H9 (cell line): ENCODE measurements around the gene CHID1. TPM values are rescaled to one million over a fixed set of nuclear protein-coding genes. Genes with fewer than 3 reads are reported as not detected.

Experiments
- DNase-seq: peaks from one replicate; pipeline ENCODE4 v3.0.0-alpha.2; 2017
- H2AFZ ChIP-seq: one replicate; pipeline ENCODE4 v1.6.1; 2013; ENCODE audit warnings: mild to moderate bottlenecking, low read length, control low read depth, moderate library complexity
- H2AK5ac ChIP-seq: 2 replicates; pipeline ENCODE4 v1.6.1; 2013; ENCODE audit warnings: low read length, control low read depth, mixed read lengths; ENCODE audit not compliant: insufficient read length
- H2BK120ac ChIP-seq: one replicate; pipeline ENCODE4 v1.6.1; 2013; ENCODE audit warnings: low read depth, mild to moderate bottlenecking, low read length, control low read depth, inconsistent platforms; ENCODE audit not compliant: poor library complexity, severe bottlenecking
- H2BK12ac ChIP-seq: 2 replicates; pipeline ENCODE4 v1.6.1; 2013; ENCODE audit warnings: low read length, control low read depth, mixed read lengths, low read depth; ENCODE audit not compliant: insufficient read length
- H2BK15ac ChIP-seq: 2 replicates; pipeline ENCODE4 v1.6.1; 2013; ENCODE audit warnings: low read depth, low read length, control low read depth
- H2BK20ac ChIP-seq: one replicate; pipeline ENCODE4 v1.6.1; 2013; ENCODE audit warnings: low read depth, mild to moderate bottlenecking, low read length, control low read depth, inconsistent platforms; ENCODE audit not compliant: poor library complexity, severe bottlenecking
- H2BK5ac ChIP-seq: 2 replicates; pipeline ENCODE4 v1.6.1; 2013; ENCODE audit warnings: low read length, control low read depth, mixed read lengths; ENCODE audit not compliant: insufficient read length
- H3K14ac ChIP-seq: 2 replicates; pipeline ENCODE4 v1.6.1; 2013; ENCODE audit warnings: low read length, control low read depth; ENCODE audit not compliant: insufficient read depth
- H3K18ac ChIP-seq: 2 replicates; pipeline ENCODE4 v1.6.1; 2013; ENCODE audit warnings: low read depth, mild to moderate bottlenecking, mixed read lengths, low read length, control low read depth; ENCODE audit not compliant: insufficient read length
- H3K23ac ChIP-seq: 2 replicates; pipeline ENCODE4 v1.6.1; 2013; ENCODE audit warnings: low read length, control low read depth, mixed read lengths, low read depth; ENCODE audit not compliant: insufficient read length
- H3K23me2 ChIP-seq: 2 replicates; pipeline ENCODE4 v1.6.1; 2013; ENCODE audit warnings: low read depth, mild to moderate bottlenecking, mixed read lengths, low read length, control low read depth; ENCODE audit not compliant: insufficient read length, poor library complexity, severe bottlenecking
- H3K27ac ChIP-seq: 2 replicates; pipeline ENCODE4 v1.5.1; 2013; ENCODE audit warnings: low read length, control low read depth, mixed read lengths, low read depth; ENCODE audit not compliant: insufficient read length
- H3K27me3 ChIP-seq: 2 replicates; pipeline ENCODE4 v1.6.1; 2013; ENCODE audit warnings: low read length, control low read depth, inconsistent platforms; ENCODE audit not compliant: insufficient read depth
- H3K4ac ChIP-seq: 2 replicates; pipeline ENCODE4 v1.6.1; 2013; ENCODE audit warnings: low read depth, mild to moderate bottlenecking, control low read depth, inconsistent platforms, low read length, moderate library complexity
- H3K4me1 ChIP-seq: 2 replicates; pipeline ENCODE4 v1.6.1; 2013; ENCODE audit warnings: low read length, control low read depth, inconsistent platforms; ENCODE audit not compliant: insufficient read depth
- H3K4me2 ChIP-seq: 2 replicates; pipeline ENCODE4 v1.6.1; 2013; ENCODE audit warnings: low read length, control low read depth, mixed read lengths; ENCODE audit not compliant: insufficient read length, insufficient read depth
- H3K56ac ChIP-seq: 2 replicates; pipeline ENCODE4 v1.6.1; 2013; ENCODE audit warnings: low read depth, mild to moderate bottlenecking, mixed read lengths, low read length, control low read depth; ENCODE audit not compliant: insufficient read length
- H3K79me1 ChIP-seq: 2 replicates; pipeline ENCODE4 v1.6.1; 2013; ENCODE audit warnings: low read depth, mild to moderate bottlenecking, moderate library complexity, low read length, control low read depth, inconsistent platforms; ENCODE audit not compliant: insufficient read depth, poor library complexity, severe bottlenecking
- H3K79me2 ChIP-seq: 2 replicates; pipeline ENCODE4 v1.6.1; 2013; ENCODE audit warnings: low read length, control low read depth, inconsistent platforms; ENCODE audit not compliant: insufficient read depth
- H3K9ac ChIP-seq: 2 replicates; pipeline ENCODE4 v1.6.1; 2013; ENCODE audit warnings: low read length, control low read depth, mixed read lengths; ENCODE audit not compliant: insufficient read length; ENCODE audit errors: extremely low read depth
- H3K9me3 ChIP-seq: one replicate; pipeline ENCODE4 v1.6.1; 2013; ENCODE audit warnings: low read depth, low read length, inconsistent platforms; ENCODE audit not compliant: control insufficient read depth
- H3T11ph ChIP-seq: one replicate; pipeline ENCODE4 v1.6.1; 2013; ENCODE audit warnings: mild to moderate bottlenecking, low read length, control low read depth, inconsistent platforms
- H4K20me1 ChIP-seq: one replicate; pipeline ENCODE4 v1.6.1; 2013; ENCODE audit not compliant: control insufficient read depth, insufficient read length, insufficient read depth
- H4K5ac ChIP-seq: 2 replicates; pipeline ENCODE4 v1.6.1; 2013; ENCODE audit warnings: low read depth, mild to moderate bottlenecking, mixed read lengths, low read length, control low read depth; ENCODE audit not compliant: insufficient read length
- H4K8ac ChIP-seq: replicated peaks from 2 replicates; pipeline ENCODE4 v1.6.1; 2013; ENCODE audit warnings: low read length, control low read depth, mixed read lengths, low read depth; ENCODE audit not compliant: insufficient read length
- H4K91ac ChIP-seq: 2 replicates; pipeline ENCODE4 v1.6.1; 2013; ENCODE audit warnings: low read depth, mild to moderate bottlenecking, moderate library complexity, mixed read lengths, low read length, control low read depth; ENCODE audit not compliant: insufficient read length
- H3K27ac Mint-ChIP-seq, 3 experiments: 2 replicates in 2 of 3; 3 replicates in 1 of 3; pipeline ENCODE4 v1.8.0; 2020 to 2021; ENCODE audit warnings: mixed read lengths in 3 of 3, mild to moderate bottlenecking in 1 of 3, moderate library complexity in 1 of 3
- H3K27me3 Mint-ChIP-seq: 2 replicates; pipeline ENCODE4 v1.8.0; 2021; ENCODE audit warnings: low read depth, mild to moderate bottlenecking, moderate library complexity, mixed read lengths
- H3K36me3 Mint-ChIP-seq, 3 experiments: 2 replicates in 2 of 3; 3 replicates in 1 of 3; pipeline ENCODE4 v1.8.0; 2020 to 2021; ENCODE audit warnings: low read depth in 3 of 3, mixed read lengths in 3 of 3; ENCODE audit not compliant: insufficient read depth in 1 of 3
- H3K4me1 Mint-ChIP-seq, 2 experiments: 2 replicates each; pipeline ENCODE4 v1.8.0; 2020; ENCODE audit warnings: mixed read lengths in 2 of 2
- H3K4me3 Mint-ChIP-seq, 2 experiments: 2 replicates in 1 of 2; 3 replicates in 1 of 2; pipeline ENCODE4 v1.8.0; 2020 to 2021; ENCODE audit warnings: mild to moderate bottlenecking in 2 of 2, mixed read lengths in 2 of 2, moderate library complexity in 1 of 2
- H3K9me3 Mint-ChIP-seq, 2 experiments: 2 replicates in 1 of 2; 3 replicates in 1 of 2; pipeline ENCODE4 v1.8.0; 2020; ENCODE audit warnings: mild to moderate bottlenecking in 2 of 2, mixed read lengths in 2 of 2, moderate library complexity in 1 of 2
- CTCF ChIP-seq: fragments of 200-600 bp; sonication (generic); conservative IDR thresholded peaks from 3 replicates; pipeline ENCODE4 v1.8.0; 2021; ENCODE audit warnings: antibody characterized with exemption, mild to moderate bottlenecking
- WGBS: extraction: QIAGEN DNeasy Blood & Tissue Kit; methylation state at CpG from one replicate; pipeline ENCODE4 v1.1.7; 2013; ENCODE audit warnings: missing lambda C conversion rate, low lambda C conversion rate, mixed read lengths; ENCODE audit not compliant: insufficient read length; ENCODE audit errors: extremely low coverage; 5-methylcytosine and 5-hydroxymethylcytosine counted together
- total RNA-seq: library from RNA; stranded (reverse); gene quantifications from 2 replicates; pipeline ENCODE4 v1.2.1, GENCODE V29; 2021

Gene CHID1
- total RNA-seq, 1 experiment from 2014 or later = 89.4 TPM

- H4K20me1 ChIP-seq = no peaks in the 10 kb centered on the region
- H2BK5ac ChIP-seq = no peak overlapping the region
- H2BK120ac ChIP-seq = no peak overlapping the region
- no peak overlapping the region for H3K23ac ChIP-seq
- no peaks in the 10 kb centered on the region for H3K23me2 ChIP-seq
- H2BK15ac ChIP-seq = no peak overlapping the region
- H3K79me1 ChIP-seq = no peaks in the 10 kb centered on the region
- WGBS = no CpG with 5 or more reads among the region's 12 CpGs
- H3K27me3 ChIP-seq = no peaks in the 10 kb centered on the region
- H3K36me3 Mint-ChIP-seq = peaks cover 26 to 49% (median 48%) of the 10 kb centered on the region in 3 experiments
- H2BK20ac ChIP-seq = no peak overlapping the region
- H3K79me2 ChIP-seq = no peaks in the 10 kb centered on the region
- no peak overlapping the region for H3K27ac ChIP-seq
- no peak overlapping the region for H2AFZ ChIP-seq
- no peak for TF ChIP-seq CTCF
- no peak overlapping the region for H4K91ac ChIP-seq
- no peak overlapping the region for H3K27ac Mint-ChIP-seq
- no peak overlapping the region for H3T11ph ChIP-seq
- no peak overlapping the region for H3K4me3 Mint-ChIP-seq
- H2AK5ac ChIP-seq = no peak overlapping the region
- no peak overlapping the region for H3K56ac ChIP-seq
- peaks cover 2 to 3% of the 10 kb centered on the region in 2 experiments; a peak in 3 of 4 replicates for H3K4me1 Mint-ChIP-seq
- H3K9ac ChIP-seq = no peak overlapping the region
- no peaks in the 10 kb centered on the region for H3K9me3 Mint-ChIP-seq
- no peak overlapping the region for H3K4me2 ChIP-seq
- H3K14ac ChIP-seq = no peak overlapping the region
- H3K9me3 ChIP-seq = no peaks in the 10 kb centered on the region
- no peak overlapping the region for H4K8ac ChIP-seq
- no peak overlapping the region for H2BK12ac ChIP-seq
- H3K18ac ChIP-seq = no peak overlapping the region
- no peak overlapping the region for H4K5ac ChIP-seq
- 0 out of 2 replicates have a peak, but pooled peaks cover 2% of the 10 kb centered on the region for H3K4me1 ChIP-seq
- peaks cover 3% of the 10 kb centered on the region; the same call in 1 of the 2 replicates for H3K27me3 Mint-ChIP-seq
- no peak overlapping the region for H3K4ac ChIP-seq
- DNase-seq = no peak
These were observed 34.1 kb downstream of the CHID1 start for GRCh38 chr11:876545-876944.
